AG04450 (cell line): ENCODE data around the gene ABLIM3. TPM values are rescaled to one million over a fixed set of nuclear protein-coding genes. Genes with fewer than 3 reads are reported as not detected.

Experiments used
- CTCF ChIA-PET: fragments of 300-600, 350-600 bp; formaldehyde crosslinking; extraction: SDS; loops from one replicate; lab custom pipeline; 2022; ENCODE audit warnings: antibody characterized with exemption, inconsistent platforms; lab: Charles Lee
- POLR2A ChIA-PET: fragments of 350-600 bp; formaldehyde crosslinking; extraction: SDS; loops from one replicate; lab custom pipeline; 2021; ENCODE audit warnings: antibody characterized with exemption, inconsistent platforms; lab: Yijun Ruan, JAX
- DNase-seq: peaks from one replicate; pipeline ENCODE4 v3.0.0-alpha.2; 2011; ENCODE audit warnings: low read depth, low spot score
- H3K27ac ChIP-seq: one replicate; pipeline ENCODE4 v1.5.1; 2012; ENCODE audit warnings: low read depth, low read length, control low read depth
- H3K27me3 ChIP-seq: one replicate; pipeline ENCODE4 v1.6.0; 2012; ENCODE audit warnings: low read length; ENCODE audit not compliant: control insufficient read depth, insufficient read depth
- H3K4me3 ChIP-seq: 2 replicates; pipeline ENCODE4 v1.5.1; 2011; ENCODE audit warnings: mild to moderate bottlenecking, low read depth, low read length, control low read depth
- H3K9me3 ChIP-seq: 2 replicates; pipeline ENCODE4 v1.5.1; 2012; ENCODE audit warnings: low read length; ENCODE audit not compliant: control insufficient read depth, insufficient read depth
- polyA plus RNA-seq: library from polyadenylated mRNA; depleted of rRNA; stranded (reverse); fragments of >200 nt; gene quantifications from 2 replicates; pipeline ENCODE4 v1.2.3, GENCODE V29; 2011
- TF ChIP-seq, protein P1 (sequence below): IDR thresholded peaks from 2 replicates; pipeline ENCODE4 v1.5.1; 2011; ENCODE audit warnings: low read depth, low read length, control low read depth, inconsistent platforms

Gene ABLIM3
- polyA plus RNA-seq, 1 experiment, result 52.6 TPM

DNA sequence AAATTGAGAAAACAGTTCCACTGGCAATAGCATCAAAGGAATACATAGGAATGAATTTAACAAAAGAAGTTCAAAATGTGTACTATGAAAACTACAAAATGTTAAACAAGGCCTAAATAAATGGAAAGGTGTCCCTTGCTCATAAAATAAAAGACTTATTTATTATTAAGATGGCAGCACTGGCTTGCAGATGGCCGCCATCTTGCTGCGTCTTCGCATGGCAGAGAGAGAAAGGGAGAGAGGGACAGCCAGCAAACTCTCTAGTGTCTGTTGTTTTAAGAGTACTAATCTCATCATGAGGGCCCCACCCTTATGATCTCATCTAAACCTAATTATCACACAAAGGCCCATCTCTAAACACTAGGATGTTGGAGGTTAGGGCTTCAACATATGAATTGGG, 47.1 kb downstream of the ABLIM3 start:
- ChIA-PET CTCF (no interaction called here), POLR2A (no interaction called here)
- no peaks in the 10 kb centered on the region for H3K9me3 ChIP-seq
- TF ChIP-seq, protein P1, sequence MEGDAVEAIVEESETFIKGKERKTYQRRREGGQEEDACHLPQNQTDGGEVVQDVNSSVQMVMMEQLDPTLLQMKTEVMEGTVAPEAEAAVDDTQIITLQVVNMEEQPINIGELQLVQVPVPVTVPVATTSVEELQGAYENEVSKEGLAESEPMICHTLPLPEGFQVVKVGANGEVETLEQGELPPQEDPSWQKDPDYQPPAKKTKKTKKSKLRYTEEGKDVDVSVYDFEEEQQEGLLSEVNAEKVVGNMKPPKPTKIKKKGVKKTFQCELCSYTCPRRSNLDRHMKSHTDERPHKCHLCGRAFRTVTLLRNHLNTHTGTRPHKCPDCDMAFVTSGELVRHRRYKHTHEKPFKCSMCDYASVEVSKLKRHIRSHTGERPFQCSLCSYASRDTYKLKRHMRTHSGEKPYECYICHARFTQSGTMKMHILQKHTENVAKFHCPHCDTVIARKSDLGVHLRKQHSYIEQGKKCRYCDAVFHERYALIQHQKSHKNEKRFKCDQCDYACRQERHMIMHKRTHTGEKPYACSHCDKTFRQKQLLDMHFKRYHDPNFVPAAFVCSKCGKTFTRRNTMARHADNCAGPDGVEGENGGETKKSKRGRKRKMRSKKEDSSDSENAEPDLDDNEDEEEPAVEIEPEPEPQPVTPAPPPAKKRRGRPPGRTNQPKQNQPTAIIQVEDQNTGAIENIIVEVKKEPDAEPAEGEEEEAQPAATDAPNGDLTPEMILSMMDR, result no peak
- H3K27ac ChIP-seq, result no peak overlapping the region
- H3K27me3 ChIP-seq, result no peaks in the 10 kb centered on the region
- DNase-seq, result no peak
- H3K4me3 ChIP-seq, result no peak overlapping the region

DNA sequence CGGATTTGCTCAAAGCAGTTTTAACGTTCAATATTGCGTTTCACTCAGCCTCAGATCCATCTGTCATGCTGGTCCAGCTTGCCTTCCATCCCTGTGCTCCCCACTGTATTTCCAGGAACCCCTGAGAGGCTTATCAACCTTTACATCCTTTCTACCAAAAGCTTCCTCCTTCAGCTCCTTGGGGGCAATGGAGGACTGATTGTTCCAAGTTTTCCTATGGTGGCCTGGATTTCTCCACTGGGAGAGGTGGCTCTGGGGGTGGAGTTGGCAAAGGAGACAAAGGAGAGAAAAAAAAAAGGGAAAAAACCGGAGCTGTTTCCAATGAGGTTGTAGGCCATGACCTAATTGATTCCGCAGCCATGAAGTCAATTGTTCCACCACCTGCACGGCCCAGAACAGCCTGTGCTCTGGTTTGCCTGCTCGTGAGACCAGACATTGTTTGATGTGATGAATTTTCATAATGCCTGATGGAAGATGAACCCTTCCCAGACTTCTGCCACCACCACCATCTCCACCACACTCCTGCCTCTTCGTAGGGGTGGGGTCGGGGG, 54.1 kb downstream of the ABLIM3 start:
- TF ChIP-seq, protein P1, result no peak
- H3K27ac ChIP-seq, result no peak overlapping the region
- no peak for DNase-seq
- no peak overlapping the region for H3K4me3 ChIP-seq
- CTCF ChIA-PET, result interaction anchor here (0.8 to 1.4 kb wide), 3 partner anchors 10 to 63 kb away, joined by 3 to 4 read pairs (median 3); partner anchors contain the start of gene ABLIM3
- no peaks in the 10 kb centered on the region for H3K27me3 ChIP-seq
- POLR2A ChIA-PET, result no interaction called here
- no peaks in the 10 kb centered on the region for H3K9me3 ChIP-seq

- no peaks in the 10 kb centered on the region for H3K27me3 ChIP-seq
- ChIA-PET POLR2A (no interaction called here), CTCF (interaction anchor here (0.8 to 1.8 kb wide), 4 partner anchors 9 to 81 kb away, joined by 3 to 6 read pairs (median 4); partner anchors contain the start of gene ABLIM3)
- H3K4me3 ChIP-seq, result no peak overlapping the region
- DNase-seq, result no peak
- TF ChIP-seq, protein P1, result no peak
- H3K27ac ChIP-seq, result no peak overlapping the region
- H3K9me3 ChIP-seq, result no peaks in the 10 kb centered on the region
These were observed 54.7 kb downstream of the ABLIM3 start for GRCh38 chr5:149195962-149196361.

GRCh38 chr5:149198148-149198547, 56.9 kb downstream of the ABLIM3 start:
- Histone ChIP-seq H3K27ac (no peak overlapping the region), H3K4me3 (no peak overlapping the region), H3K9me3 (no peaks in the 10 kb centered on the region), H3K27me3 (no peaks in the 10 kb centered on the region)
- POLR2A ChIA-PET, result no interaction called here
- TF ChIP-seq, protein P1, result no peak
- DNase-seq, result no peak
- CTCF ChIA-PET, result interaction anchor here (1.3 kb wide), 1 partner anchor 30 kb away, joined by 3 read pairs; no protein-coding TSS in a partner anchor

DNA sequence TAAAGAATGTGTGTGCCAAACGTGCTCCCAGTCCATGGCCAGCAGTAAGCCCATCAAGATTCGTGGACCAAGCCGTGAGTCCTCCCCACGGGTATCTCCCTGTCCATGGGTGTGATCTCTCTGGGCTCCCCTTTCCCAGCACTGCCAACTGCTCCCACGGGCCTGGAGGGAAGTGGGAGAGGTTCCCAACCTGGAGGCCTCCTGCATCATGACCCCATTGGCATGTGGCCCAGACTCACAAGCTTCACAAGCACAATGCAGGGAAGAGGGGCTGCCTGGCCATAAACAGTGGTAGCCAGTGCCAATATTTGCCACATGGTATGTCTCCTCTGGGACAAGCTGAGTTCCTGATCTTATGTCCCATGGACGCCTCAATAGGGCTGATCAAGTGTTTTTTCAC, 59.1 kb downstream of the ABLIM3 start:
- H3K4me3 ChIP-seq, result no peak overlapping the region
- H3K27ac ChIP-seq, result no peak overlapping the region
- TF ChIP-seq, protein P1, result no peak
- H3K9me3 ChIP-seq, result no peaks in the 10 kb centered on the region
- H3K27me3 ChIP-seq, result no peaks in the 10 kb centered on the region
- POLR2A ChIA-PET, result no interaction called here
- CTCF ChIA-PET, result interaction anchor here (1.3 kb wide), 1 partner anchor 59 kb away, joined by 5 read pairs; the partner anchor contains the start of gene ABLIM3
- DNase-seq, result no peak
